Lung (tissue), 12 donors: ENCODE measurements around the gene PRR5. TPM values are rescaled to one million over a fixed set of nuclear protein-coding genes. Genes with fewer than 3 reads are reported as not detected.

Experiments used
- ATAC-seq: fragments of 200-7000 bp; cut with Tn5 transposase; one replicate; pipeline ENCODE4 v1.9.1; 2020; ENCODE audit warnings: moderate number of reproducible peaks; ENCODE audit not compliant: insufficient read depth, low FRiP score
- DNase-seq, 3 donors: peaks; one replicate each; pipeline ENCODE4 v3.0.0-alpha.2; 2013 to 2017
- H3K27ac ChIP-seq, 2 donors: one replicate each; pipeline ENCODE4 v1.5.1; 2013; ENCODE audit warnings: mild to moderate bottlenecking in 2 of 2, moderate library complexity in 2 of 2, control low read depth in 1 of 2, inconsistent platforms in 1 of 2, low read depth in 1 of 2, low read length in 1 of 2
- H3K27me3 ChIP-seq, 3 donors: one replicate each; pipeline ENCODE4 v1.5.1; 2013; ENCODE audit warnings: low read length in 2 of 3; ENCODE audit not compliant: control insufficient read depth in 3 of 3, insufficient read depth in 3 of 3
- H3K36me3 ChIP-seq, 4 donors: one replicate each; pipeline ENCODE4 v1.5.1; 2013; ENCODE audit warnings: low read length in 4 of 4, mild to moderate bottlenecking in 1 of 4, moderate library complexity in 1 of 4; ENCODE audit not compliant: control insufficient read depth in 4 of 4, insufficient read depth in 4 of 4
- H3K4me1 ChIP-seq, 5 donors: one replicate each; pipeline ENCODE4 v1.5.1; 2013; ENCODE audit warnings: low read length in 5 of 5, mild to moderate bottlenecking in 2 of 5, moderate library complexity in 1 of 5; ENCODE audit not compliant: control insufficient read depth in 5 of 5, insufficient read depth in 5 of 5
- H3K4me3 ChIP-seq: one replicate; pipeline ENCODE4 v1.5.1; 2013; ENCODE audit warnings: mild to moderate bottlenecking, control low read depth, moderate library complexity
- H3K9ac ChIP-seq, 2 donors: one replicate each; pipeline ENCODE4 v1.5.1; 2013; ENCODE audit warnings: low read length in 2 of 2, control low read depth in 1 of 2; ENCODE audit not compliant: insufficient read depth in 1 of 2
- H3K9me3 ChIP-seq, 4 donors: one replicate each; pipeline ENCODE4 v1.5.1; 2013; ENCODE audit warnings: low read length in 3 of 4, mild to moderate bottlenecking in 1 of 4, moderate library complexity in 1 of 4; ENCODE audit not compliant: control insufficient read depth in 4 of 4, insufficient read depth in 3 of 4
- CTCF ChIP-seq: IDR thresholded peaks from 2 replicates; pipeline ENCODE4 v1.5.1; 2012; ENCODE audit warnings: mild to moderate bottlenecking; ENCODE audit errors: control extremely low read depth, extremely low read depth
- WGBS, 2 donors: extraction: QIAGEN DNeasy Blood & Tissue Kit; methylation state at CpG; one replicate each; pipeline ENCODE4 v1.1.7; 2013; 5-methylcytosine and 5-hydroxymethylcytosine counted together
- polyA plus RNA-seq, 2 donors: library from polyadenylated mRNA; stranded (reverse); fragments of 200-250 nt; gene quantifications; one replicate each; pipeline ENCODE4 v1.2.1, GENCODE V29; 2013
- total RNA-seq, 2 donors: library from RNA; depleted of rRNA in 1 of 2; stranded (reverse); fragments of >200 nt in 1 of 2; gene quantifications; one replicate each; pipeline ENCODE4 v1.2.1, GENCODE V29; 2014 to 2021
- donor health status: control.
- donor health status: control.
- donor health status: Bipolar disorder and iron deficiency.
- donor health status: healthy.
- donor health status: DM: yes; HTN: yes; CAD: no.

Gene PRR5
- total and polyA plus RNA-seq, 4 donors = 9.1 to 17.3 (median 11.1) TPM

DNA sequence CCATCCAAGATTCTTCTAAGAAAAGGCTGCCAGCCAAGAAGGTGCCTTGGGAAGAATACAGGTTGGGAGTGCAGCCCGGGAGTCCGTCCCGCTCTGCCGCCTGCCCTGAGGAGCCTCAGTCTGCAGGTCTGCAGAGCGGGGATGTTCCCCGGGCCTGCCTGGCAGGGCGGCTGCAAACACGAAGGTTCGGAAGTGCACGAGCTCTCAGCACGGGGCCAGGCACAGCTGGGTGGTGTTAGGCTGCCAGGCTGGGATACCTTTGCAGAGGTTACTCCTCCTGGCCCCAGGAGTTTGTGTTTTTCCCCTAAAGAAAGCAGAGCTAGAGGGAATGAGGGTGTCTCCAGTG lies 9.4 kb upstream of the PRR5 start:
- H3K27ac ChIP-seq = no peak overlapping the region
- H3K4me1 ChIP-seq = peaks cover 0 to 3% (median 0%) of the 10 kb centered on the region in 5 donors
- WGBS, 2 donors = 87 to 90% methylated on average over 11 of the region's 11 CpGs
- DNase-seq = no peak
- H3K9me3 ChIP-seq = no peaks in the 10 kb centered on the region
- H3K27me3 ChIP-seq = no peaks in the 10 kb centered on the region
- no peak for TF ChIP-seq CTCF
- H3K4me3 ChIP-seq = no peak overlapping the region
- ATAC-seq = no peak
- H3K9ac ChIP-seq = no peak overlapping the region
- H3K36me3 ChIP-seq = no peaks in the 10 kb centered on the region

DNA sequence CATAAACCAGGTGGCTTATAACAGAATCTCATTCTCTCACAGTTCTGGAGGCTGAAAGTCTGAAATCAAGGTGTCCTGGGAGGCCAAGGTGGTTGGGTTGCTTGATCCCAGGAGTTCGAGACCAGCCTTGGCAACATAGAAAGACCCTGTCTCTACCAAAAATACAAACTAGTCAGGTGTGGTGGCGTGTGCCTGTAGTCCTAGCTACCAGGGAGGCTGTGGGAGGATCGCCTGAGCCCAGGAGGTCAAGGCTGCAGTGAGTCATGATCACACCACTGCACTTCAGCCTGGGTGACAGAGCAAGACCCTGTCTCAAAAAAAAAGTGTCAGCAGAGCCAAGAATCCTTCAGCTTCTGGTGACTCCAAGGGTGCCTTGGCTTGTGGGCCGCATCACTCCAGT lies 8.9 kb upstream of the PRR5 start:
- DNase-seq (no peak), ATAC-seq (no peak)
- no peak for TF ChIP-seq CTCF
- H3K4me3 ChIP-seq = no peak overlapping the region
- peaks cover 0 to 7% (median under 1%) of the 10 kb centered on the region in 5 donors for H3K4me1 ChIP-seq
- no peak overlapping the region for H3K9ac ChIP-seq
- no peaks in the 10 kb centered on the region for H3K9me3 ChIP-seq
- no peak overlapping the region for H3K27ac ChIP-seq
- 80 to 92% methylated on average over 4 of the region's 4 CpGs for WGBS, 2 donors
- H3K36me3 ChIP-seq = no peaks in the 10 kb centered on the region
- H3K27me3 ChIP-seq = no peaks in the 10 kb centered on the region

DNA sequence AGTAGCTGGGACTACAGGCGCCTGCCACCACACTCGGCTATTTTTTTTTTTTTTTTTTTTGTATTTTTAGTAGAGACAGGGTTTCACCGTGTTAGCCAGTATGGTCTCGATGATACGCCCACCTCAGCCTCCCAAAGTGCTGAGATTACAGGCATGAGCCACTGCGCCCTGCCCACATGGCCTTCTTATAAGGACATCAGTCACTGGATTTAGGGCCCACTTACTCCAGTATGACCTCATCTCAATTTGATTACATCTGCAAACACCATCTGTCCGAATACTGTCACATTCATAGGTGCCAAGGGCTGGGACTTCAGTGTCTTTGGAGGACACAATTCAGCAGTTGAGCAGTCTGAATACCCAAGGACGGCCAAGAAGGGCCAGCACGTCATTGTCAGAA lies 8.2 kb upstream of the PRR5 start:
- no peak for ATAC-seq
- H3K27me3 ChIP-seq = no peaks in the 10 kb centered on the region
- no peak overlapping the region for H3K27ac ChIP-seq
- TF ChIP-seq CTCF = no peak
- peaks cover 0 to 13% (median 2%) of the 10 kb centered on the region in 5 donors for H3K4me1 ChIP-seq
- WGBS, 2 donors = 93 to 96% methylated on average over 8 to 9 of the region's 9 CpGs
- no peak overlapping the region for H3K9ac ChIP-seq
- no peak for DNase-seq
- H3K9me3 ChIP-seq = no peaks in the 10 kb centered on the region
- no peak overlapping the region for H3K4me3 ChIP-seq
- no peaks in the 10 kb centered on the region for H3K36me3 ChIP-seq

DNA sequence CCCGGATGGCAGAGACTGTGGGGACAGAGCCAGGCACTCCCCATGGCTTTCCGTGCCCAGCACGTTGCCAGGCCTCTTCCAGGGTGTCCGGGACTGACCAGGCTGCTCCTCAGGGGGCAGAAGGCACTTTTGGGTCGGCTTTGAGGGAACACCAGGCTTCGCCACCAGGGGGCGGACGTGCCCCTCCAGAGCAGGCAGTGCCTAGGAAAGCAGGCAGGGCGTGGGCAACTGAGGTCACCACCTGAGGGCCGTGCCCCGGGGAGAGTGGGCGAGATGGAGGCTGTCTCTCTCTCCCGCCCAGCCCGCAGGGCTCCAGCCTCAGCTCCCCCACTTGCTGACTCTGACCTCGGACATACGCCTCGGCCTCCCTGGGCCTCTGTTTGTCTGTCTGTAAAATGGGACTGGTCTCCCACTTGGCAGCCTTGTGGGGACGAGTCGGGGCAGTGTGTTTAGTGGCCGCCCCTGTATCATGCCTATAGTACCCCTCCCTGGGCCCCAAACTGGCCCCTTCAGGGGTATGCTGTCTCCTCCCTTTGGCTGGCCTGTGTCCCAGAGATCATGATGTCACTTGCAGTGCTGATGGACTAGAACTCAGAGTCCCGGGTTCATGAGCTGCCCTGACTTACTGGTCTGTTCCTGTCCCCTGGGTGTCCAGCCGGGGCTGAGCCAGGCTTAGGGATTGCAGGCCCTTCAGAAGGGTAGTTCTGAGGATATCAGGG lies 4.4 kb upstream of the PRR5 start:
- H3K4me1 ChIP-seq = peaks cover 0 to 28% (median 9%) of the 10 kb centered on the region in 5 donors
- H3K9ac ChIP-seq = no peak overlapping the region
- no peak overlapping the region for H3K4me3 ChIP-seq
- peak; percentile 90 for TF ChIP-seq CTCF
- WGBS, 2 donors = 27 to 36% methylated on average over 20 to 22 of the region's 22 CpGs
- H3K27ac ChIP-seq = no peak overlapping the region
- no peaks in the 10 kb centered on the region for H3K9me3 ChIP-seq
- no peaks in the 10 kb centered on the region for H3K27me3 ChIP-seq
- DNase-seq (peak; percentile 74 to 84 (median 75)), ATAC-seq (peak; percentile 15)
- no peaks in the 10 kb centered on the region for H3K36me3 ChIP-seq
